HEK293 (cell line): ENCODE data around the gene RPN2.

Source experiments
- CTCF ChIA-PET: fragments of 350-600 bp; formaldehyde crosslinking; extraction: SDS; loops from one replicate; lab custom pipeline; 2021; ENCODE audit warnings: antibody characterized with exemption; lab: Yijun Ruan, JAX
- POLR2A ChIA-PET: fragments of 300-600 bp; formaldehyde crosslinking; extraction: SDS; loops from one replicate; lab custom pipeline; 2020; ENCODE audit warnings: antibody characterized with exemption, inconsistent platforms; lab: Yijun Ruan, JAX
- H3K27ac ChIP-seq: fragments of 200-500 bp; sonication (Bioruptor generic); 2 replicates; pipeline ENCODE4 v1.5.1; 2014; ENCODE audit warnings: low read depth, low read length, control low read depth, inconsistent platforms; ENCODE audit errors: extremely low read depth
- H3K36me3 ChIP-seq, 2 experiments: fragments of 200-500 bp in 1 of 2; sonication (Bioruptor generic) in 1 of 2; 1 replicate in 1 of 2; 2 replicates in 1 of 2; pipeline ENCODE4 v1.5.1; 2014 to 2017; ENCODE audit warnings: inconsistent platforms in 2 of 2, low read length in 2 of 2; ENCODE audit not compliant: control insufficient read depth in 2 of 2, insufficient read depth in 1 of 2
- H3K4me1 ChIP-seq: fragments of 200-500 bp; sonication (Bioruptor generic); 2 replicates; pipeline ENCODE4 v1.5.1; 2014; ENCODE audit warnings: mild to moderate bottlenecking, low read length, inconsistent platforms; ENCODE audit not compliant: control insufficient read depth, insufficient read depth
- H3K4me3 ChIP-seq: 2 replicates; pipeline ENCODE4 v1.5.1; 2011; ENCODE audit warnings: low read depth, mild to moderate bottlenecking, control low read depth, low read length, moderate library complexity
- H3K9me3 ChIP-seq: fragments of 200-500 bp; sonication (Bioruptor generic); 2 replicates; pipeline ENCODE4 v1.5.1; 2014; ENCODE audit warnings: low read depth, low read length, inconsistent platforms; ENCODE audit not compliant: control insufficient read depth, insufficient read depth
- HOXC10 ChIP-seq: sonication (generic); formaldehyde crosslinking; IDR thresholded peaks from 2 replicates; pipeline ENCODE4 v1.8.1; 2023; ENCODE audit warnings: mild to moderate bottlenecking, missing genetic modification reagents
- MEIS1 ChIP-seq: sonication (generic); formaldehyde crosslinking; IDR thresholded peaks from 2 replicates; pipeline ENCODE4 v1.8.1; 2022; ENCODE audit warnings: missing genetic modification reagents, mild to moderate bottlenecking, borderline replicate concordance
- SCRT1 ChIP-seq: fragments of 450-650 bp; formaldehyde crosslinking; IDR thresholded peaks from 2 replicates; pipeline ENCODE4 v1.5.1; 2016; ENCODE audit warnings: missing biosample characterization, missing genetic modification characterization, borderline replicate concordance
- SP7 ChIP-seq: fragments of 450-650 bp; formaldehyde crosslinking; IDR thresholded peaks from 2 replicates; pipeline ENCODE4 v1.5.1; 2016; ENCODE audit warnings: missing biosample characterization, missing genetic modification characterization
- TRIM28 ChIP-seq: IDR thresholded peaks from 2 replicates; pipeline ENCODE4 v1.6.1; 2011; ENCODE audit warnings: low read length, control low read depth, borderline replicate concordance
- ZBTB48 ChIP-seq: fragments of 450-650 bp; formaldehyde crosslinking; IDR thresholded peaks from 2 replicates; pipeline ENCODE4 v1.5.1; 2016; ENCODE audit warnings: missing biosample characterization, missing genetic modification characterization
- ZBTB7A ChIP-seq: fragments of 450-650 bp; formaldehyde crosslinking; IDR thresholded peaks from 2 replicates; pipeline ENCODE4 v1.5.1; 2016; ENCODE audit warnings: low read depth, missing biosample characterization, missing genetic modification characterization
- ZEB2 ChIP-seq: fragments of 450-650 bp; formaldehyde crosslinking; IDR thresholded peaks from 2 replicates; pipeline ENCODE4 v1.5.1; 2016; ENCODE audit warnings: missing biosample characterization, missing genetic modification characterization
- ZFP3 ChIP-seq: fragments of 450-650 bp; formaldehyde crosslinking; IDR thresholded peaks from 2 replicates; pipeline ENCODE4 v1.5.1; 2016; ENCODE audit warnings: low read depth, missing biosample characterization, missing genetic modification characterization
- ZNF211 ChIP-seq: fragments of 450-650 bp; formaldehyde crosslinking; IDR thresholded peaks from 2 replicates; pipeline ENCODE4 v1.5.1; 2016; ENCODE audit warnings: low read depth, missing biosample characterization, missing genetic modification characterization
- ZNF292 ChIP-seq: fragments of 450-650 bp; formaldehyde crosslinking; IDR thresholded peaks from 2 replicates; pipeline ENCODE4 v1.5.1; 2016; ENCODE audit warnings: low read depth, missing biosample characterization, missing genetic modification characterization, borderline replicate concordance
- ZNF394 ChIP-seq: fragments of 450-650 bp; formaldehyde crosslinking; IDR thresholded peaks from 2 replicates; pipeline ENCODE4 v1.5.1; 2016; ENCODE audit warnings: missing biosample characterization, missing genetic modification characterization, mild to moderate bottlenecking, moderate library complexity, borderline replicate concordance
- ZNF501 ChIP-seq: fragments of 450-650 bp; formaldehyde crosslinking; IDR thresholded peaks from 2 replicates; pipeline ENCODE4 v1.5.1; 2016; ENCODE audit warnings: missing biosample characterization, missing genetic modification characterization
- ZNF600 ChIP-seq: fragments of 450-650 bp; formaldehyde crosslinking; IDR thresholded peaks from 2 replicates; pipeline ENCODE4 v1.5.1; 2016; ENCODE audit warnings: missing biosample characterization, missing genetic modification characterization
- ZNF777 ChIP-seq: fragments of 450-650 bp; formaldehyde crosslinking; IDR thresholded peaks from 2 replicates; pipeline ENCODE4 v1.5.1; 2017; ENCODE audit warnings: missing biosample characterization, missing genetic modification characterization, borderline replicate concordance
- ZNF785 ChIP-seq: fragments of 450-650 bp; formaldehyde crosslinking; IDR thresholded peaks from 2 replicates; pipeline ENCODE4 v1.5.1; 2016; ENCODE audit warnings: missing biosample characterization, missing genetic modification characterization
- ZSCAN30 ChIP-seq: fragments of 450-650 bp; IDR thresholded peaks from 2 replicates; pipeline ENCODE4 v1.5.1; 2018; ENCODE audit warnings: missing biosample characterization, mild to moderate bottlenecking, missing genetic modification characterization, moderate library complexity
- TF ChIP-seq, protein P1 (sequence below): fragments of 450-650 bp; formaldehyde crosslinking; IDR thresholded peaks from 2 replicates; pipeline ENCODE4 v1.5.1; 2016; ENCODE audit warnings: missing biosample characterization, missing genetic modification characterization
- TF ChIP-seq, protein P2 (sequence below): fragments of 450-650 bp; formaldehyde crosslinking; IDR thresholded peaks from 2 replicates; pipeline ENCODE4 v1.5.1; 2017; ENCODE audit warnings: missing biosample characterization, mild to moderate bottlenecking, missing genetic modification characterization, moderate library complexity
- TF ChIP-seq, protein P3 (sequence below): fragments of 450-650 bp; formaldehyde crosslinking; IDR thresholded peaks from 2 replicates; pipeline ENCODE4 v1.5.0; 2017; ENCODE audit warnings: missing biosample characterization, missing genetic modification characterization, borderline replicate concordance

The RPN2 gene

DNA sequence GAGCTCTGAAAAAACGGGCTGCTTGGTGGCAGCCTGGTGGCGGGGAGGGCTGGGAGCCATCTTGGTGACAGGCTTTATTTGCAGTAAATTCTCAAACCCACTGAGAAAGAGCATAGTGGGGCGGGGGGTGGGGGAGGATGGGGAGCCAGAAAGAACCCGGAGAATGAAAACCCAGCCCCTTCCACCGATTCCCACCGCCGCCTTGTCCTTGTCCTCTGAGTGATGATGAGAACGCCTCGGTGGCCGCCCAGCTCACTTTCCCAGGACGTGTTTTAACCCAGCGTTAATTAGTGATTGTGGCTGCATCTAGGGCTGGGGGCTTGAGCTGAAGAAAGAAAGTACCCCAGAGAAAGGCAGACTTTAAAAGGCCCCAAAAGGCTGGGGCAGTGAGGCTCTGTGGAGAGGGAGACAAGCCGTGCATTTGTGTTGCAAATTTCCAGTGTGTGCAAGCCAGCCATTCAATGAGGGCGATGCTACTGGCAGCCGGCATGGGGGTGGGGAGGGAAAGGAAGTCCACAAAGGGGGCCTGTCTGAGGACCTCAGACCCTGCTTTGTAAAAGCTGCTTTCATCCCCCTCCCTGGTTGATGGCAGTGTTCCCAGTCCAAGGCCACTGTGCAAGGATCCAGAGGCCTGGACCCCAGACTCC lies 88.7 kb downstream of the RPN2 start (continued):
- TF ChIP-seq, protein P1, sequence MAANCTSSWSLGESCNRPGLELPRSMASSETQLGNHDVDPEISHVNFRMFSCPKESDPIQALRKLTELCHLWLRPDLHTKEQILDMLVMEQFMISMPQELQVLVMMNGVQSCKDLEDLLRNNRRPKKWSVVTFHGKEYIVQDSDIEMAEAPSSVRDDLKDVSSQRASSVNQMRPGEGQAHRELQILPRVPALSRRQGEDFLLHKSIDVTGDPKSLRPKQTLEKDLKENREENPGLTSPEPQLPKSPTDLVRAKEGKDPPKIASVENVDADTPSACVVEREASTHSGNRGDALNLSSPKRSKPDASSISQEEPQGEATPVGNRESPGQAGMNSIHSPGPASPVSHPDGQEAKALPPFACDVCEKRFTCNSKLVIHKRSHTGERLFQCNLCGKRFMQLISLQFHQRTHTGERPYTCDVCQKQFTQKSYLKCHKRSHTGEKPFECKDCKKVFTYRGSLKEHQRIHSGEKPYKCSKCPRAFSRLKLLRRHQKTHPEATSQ (tag by site-specific recombination), result no peak
- TF ChIP-seq, protein P2, sequence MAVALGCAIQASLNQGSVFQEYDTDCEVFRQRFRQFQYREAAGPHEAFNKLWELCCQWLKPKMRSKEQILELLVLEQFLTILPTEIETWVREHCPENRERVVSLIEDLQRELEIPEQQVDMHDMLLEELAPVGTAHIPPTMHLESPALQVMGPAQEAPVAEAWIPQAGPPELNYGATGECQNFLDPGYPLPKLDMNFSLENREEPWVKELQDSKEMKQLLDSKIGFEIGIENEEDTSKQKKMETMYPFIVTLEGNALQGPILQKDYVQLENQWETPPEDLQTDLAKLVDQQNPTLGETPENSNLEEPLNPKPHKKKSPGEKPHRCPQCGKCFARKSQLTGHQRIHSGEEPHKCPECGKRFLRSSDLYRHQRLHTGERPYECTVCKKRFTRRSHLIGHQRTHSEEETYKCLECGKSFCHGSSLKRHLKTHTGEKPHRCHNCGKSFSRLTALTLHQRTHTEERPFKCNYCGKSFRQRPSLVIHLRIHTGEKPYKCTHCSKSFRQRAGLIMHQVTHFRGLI (tag by site-specific recombination), result no peak
- TF ChIP-seq HOXC10 (CRISPR knock-in tag), result no peak

DNA sequence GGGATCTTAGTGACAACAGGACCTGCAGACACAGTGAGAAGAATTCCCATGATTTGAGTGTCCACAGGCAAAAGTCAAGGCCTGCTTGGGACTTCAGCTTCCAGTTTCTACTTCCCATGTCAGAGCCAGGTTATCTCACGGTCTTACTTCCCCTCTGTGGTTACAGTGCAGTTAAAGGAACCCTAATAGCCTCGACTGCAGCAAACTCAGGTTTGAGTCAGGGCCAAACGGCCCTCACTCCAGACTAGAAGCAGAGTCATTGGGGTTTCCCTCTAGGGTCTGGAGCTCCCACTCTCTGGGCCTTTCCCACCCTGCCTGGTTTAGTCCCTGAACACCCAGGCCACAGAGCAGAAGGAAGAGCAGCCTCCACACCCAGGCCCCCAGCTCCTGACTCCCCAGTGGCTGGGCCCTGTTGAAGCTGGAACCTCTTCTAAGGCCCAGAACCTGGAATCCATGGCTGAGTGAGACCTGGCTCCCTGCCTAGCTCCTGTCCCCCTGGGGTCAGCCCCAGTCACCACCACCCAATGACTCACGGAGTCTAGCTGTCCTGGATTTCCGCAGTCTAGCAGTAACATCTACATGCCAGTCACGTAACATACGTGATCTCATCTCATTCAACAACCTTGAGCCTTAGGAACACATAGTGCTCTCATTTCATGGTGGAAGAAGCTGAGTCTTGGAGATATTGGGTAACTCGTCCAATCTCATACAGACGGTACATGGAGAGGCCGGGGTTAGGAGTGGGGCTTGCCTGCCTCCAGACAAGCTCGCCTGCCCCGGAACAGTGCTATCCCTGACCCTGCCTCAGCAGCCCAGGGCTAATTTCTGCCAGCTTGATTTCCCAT lies 91.7 kb downstream of the RPN2 start:
- Histone ChIP-seq H3K9me3 (no peaks in the 10 kb centered on the region), H3K27ac (no peak overlapping the region), H3K4me1 (no peaks in the 10 kb centered on the region), H3K36me3 (no peaks in the 10 kb centered on the region), H3K4me3 (no peak overlapping the region)
- CTCF ChIA-PET, result interaction anchor here (0.6 to 6.7 kb wide), 26 partner anchors 9 to 787 kb away, joined by 3 to 125 read pairs (median 4); partner anchors contain the start of gene BLCAP
- POLR2A ChIA-PET, result interaction anchor here (0.6 to 0.7 kb wide), 3 partner anchors 32 to 114 kb away, joined by 3 to 4 read pairs (median 3); partner anchors contain the start of gene SRC
- no peak for TF ChIP-seq SCRT1 (tag by site-specific recombination)
- no peak for TF ChIP-seq TRIM28
- no peak for TF ChIP-seq ZNF211 (tag by site-specific recombination)
- no peak for TF ChIP-seq ZNF394 (tag by site-specific recombination)
- no peak for TF ChIP-seq ZFP3 (tag by site-specific recombination)
- no peak for TF ChIP-seq ZNF785 (tag by site-specific recombination)
- TF ChIP-seq, protein P3, sequence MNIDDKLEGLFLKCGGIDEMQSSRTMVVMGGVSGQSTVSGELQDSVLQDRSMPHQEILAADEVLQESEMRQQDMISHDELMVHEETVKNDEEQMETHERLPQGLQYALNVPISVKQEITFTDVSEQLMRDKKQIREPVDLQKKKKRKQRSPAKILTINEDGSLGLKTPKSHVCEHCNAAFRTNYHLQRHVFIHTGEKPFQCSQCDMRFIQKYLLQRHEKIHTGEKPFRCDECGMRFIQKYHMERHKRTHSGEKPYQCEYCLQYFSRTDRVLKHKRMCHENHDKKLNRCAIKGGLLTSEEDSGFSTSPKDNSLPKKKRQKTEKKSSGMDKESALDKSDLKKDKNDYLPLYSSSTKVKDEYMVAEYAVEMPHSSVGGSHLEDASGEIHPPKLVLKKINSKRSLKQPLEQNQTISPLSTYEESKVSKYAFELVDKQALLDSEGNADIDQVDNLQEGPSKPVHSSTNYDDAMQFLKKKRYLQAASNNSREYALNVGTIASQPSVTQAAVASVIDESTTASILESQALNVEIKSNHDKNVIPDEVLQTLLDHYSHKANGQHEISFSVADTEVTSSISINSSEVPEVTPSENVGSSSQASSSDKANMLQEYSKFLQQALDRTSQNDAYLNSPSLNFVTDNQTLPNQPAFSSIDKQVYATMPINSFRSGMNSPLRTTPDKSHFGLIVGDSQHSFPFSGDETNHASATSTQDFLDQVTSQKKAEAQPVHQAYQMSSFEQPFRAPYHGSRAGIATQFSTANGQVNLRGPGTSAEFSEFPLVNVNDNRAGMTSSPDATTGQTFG (tag by site-specific recombination), result no peak
- TF ChIP-seq ZNF292 (tag by site-specific recombination), result no peak
- no peak for TF ChIP-seq ZSCAN30
- TF ChIP-seq ZNF777 (tag by site-specific recombination), result no peak
- TF ChIP-seq ZBTB7A (tag by site-specific recombination), result no peak
- no peak for TF ChIP-seq ZEB2 (tag by site-specific recombination)
- TF ChIP-seq SP7 (tag by site-specific recombination), result no peak
- no peak for TF ChIP-seq ZNF600 (tag by site-specific recombination)
- TF ChIP-seq ZBTB48 (tag by site-specific recombination), result no peak
- TF ChIP-seq ZNF501, result no peak
- TF ChIP-seq MEIS1 (CRISPR knock-in tag), result no peak
